Measurements from ENCODE around the gene FAM120A. TPM values are rescaled to one million over a fixed set of nuclear protein-coding genes. Genes with fewer than 3 reads are reported as not detected.
"Not testable (repeated sequence)": the region's sequence is repeated elsewhere in the genome, so short reads cannot be mapped to it uniquely, and the experiment has no call there.

Gene FAM120A
- total RNA-seq, 2 experiments from 2014 or later = 121 TPM

DNA sequence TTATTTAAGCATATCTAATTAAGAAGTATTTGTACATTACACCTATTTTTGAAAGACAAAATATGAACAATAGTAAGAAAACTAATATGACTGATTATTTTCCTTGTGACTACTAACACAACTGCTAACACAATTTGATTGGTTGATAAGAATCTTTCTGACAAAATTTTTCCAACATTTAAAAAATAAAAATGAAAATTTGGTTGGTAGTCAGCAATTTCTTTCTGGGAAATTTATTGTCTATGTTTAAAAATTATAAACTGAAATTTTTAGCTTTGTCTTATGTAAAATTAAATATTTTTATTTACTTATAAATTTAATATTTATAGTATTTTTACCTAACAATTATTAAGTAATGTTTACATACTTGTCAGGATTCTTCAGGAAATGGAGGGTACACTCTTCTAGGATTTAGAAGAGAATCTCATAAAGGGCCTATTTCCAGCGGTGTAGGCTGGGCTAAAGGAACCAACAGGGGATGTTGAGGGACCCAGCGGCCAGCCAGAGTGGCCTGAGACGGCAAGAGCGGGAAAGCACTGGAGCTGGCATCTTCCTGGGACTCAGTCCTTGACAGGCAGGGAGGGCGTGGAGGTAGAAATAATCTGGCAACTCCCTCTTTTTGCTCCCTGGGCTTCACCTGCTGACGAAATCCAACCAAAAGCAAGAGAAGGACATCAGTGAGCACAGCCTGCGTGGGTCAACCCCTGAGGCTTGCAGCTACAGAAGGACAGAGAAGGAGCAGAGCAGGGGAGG lies 14.7 kb upstream of the FAM120A start:
- Mint-ChIP-seq H3K36me3 (peaks cover 1% of the 10 kb centered on the region), H3K4me1 (peaks cover under 1% of the 10 kb centered on the region), H3K27ac (peak overlapping the region; percentile 56), H3K9me3 (no peaks in the 10 kb centered on the region), H3K4me3 (no peak overlapping the region), H3K27me3 (no peaks in the 10 kb centered on the region)
- DNase-seq = no peak

DNA sequence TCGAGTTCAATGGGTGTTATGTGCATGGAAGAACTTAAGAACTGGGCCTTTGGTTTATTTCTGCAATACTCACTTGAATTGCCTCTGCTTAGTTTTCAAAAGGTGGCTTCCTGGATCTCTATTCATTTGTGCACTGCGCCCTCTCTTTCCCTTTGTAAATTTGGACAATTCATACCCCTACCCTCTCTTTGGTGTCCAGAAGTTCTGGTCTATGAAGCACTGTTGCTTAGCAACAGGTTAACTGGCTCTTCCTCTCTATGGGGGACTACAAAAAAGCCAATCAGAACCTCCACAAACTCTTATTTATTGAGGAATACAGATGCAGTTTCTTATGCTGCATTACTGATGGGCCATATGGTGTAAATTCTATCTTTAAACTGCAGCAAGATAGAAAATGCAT lies 13.5 kb upstream of the FAM120A start:
- no peak for DNase-seq
- no peaks in the 10 kb centered on the region for H3K4me1 Mint-ChIP-seq
- H3K36me3 Mint-ChIP-seq = peaks cover 1% of the 10 kb centered on the region
- H3K9me3 Mint-ChIP-seq = no peaks in the 10 kb centered on the region
- H3K4me3 Mint-ChIP-seq = no peak overlapping the region
- no peak overlapping the region for H3K27ac Mint-ChIP-seq
- no peaks in the 10 kb centered on the region for H3K27me3 Mint-ChIP-seq

GRCh38 chr9:93439301-93439700 lies 12.2 kb upstream of the FAM120A start:
- H3K27me3 Mint-ChIP-seq, H3K27ac Mint-ChIP-seq, H3K4me1 Mint-ChIP-seq, DNase-seq, H3K4me3 Mint-ChIP-seq, H3K9me3 Mint-ChIP-seq, H3K36me3 Mint-ChIP-seq: not testable (repeated sequence)

DNA sequence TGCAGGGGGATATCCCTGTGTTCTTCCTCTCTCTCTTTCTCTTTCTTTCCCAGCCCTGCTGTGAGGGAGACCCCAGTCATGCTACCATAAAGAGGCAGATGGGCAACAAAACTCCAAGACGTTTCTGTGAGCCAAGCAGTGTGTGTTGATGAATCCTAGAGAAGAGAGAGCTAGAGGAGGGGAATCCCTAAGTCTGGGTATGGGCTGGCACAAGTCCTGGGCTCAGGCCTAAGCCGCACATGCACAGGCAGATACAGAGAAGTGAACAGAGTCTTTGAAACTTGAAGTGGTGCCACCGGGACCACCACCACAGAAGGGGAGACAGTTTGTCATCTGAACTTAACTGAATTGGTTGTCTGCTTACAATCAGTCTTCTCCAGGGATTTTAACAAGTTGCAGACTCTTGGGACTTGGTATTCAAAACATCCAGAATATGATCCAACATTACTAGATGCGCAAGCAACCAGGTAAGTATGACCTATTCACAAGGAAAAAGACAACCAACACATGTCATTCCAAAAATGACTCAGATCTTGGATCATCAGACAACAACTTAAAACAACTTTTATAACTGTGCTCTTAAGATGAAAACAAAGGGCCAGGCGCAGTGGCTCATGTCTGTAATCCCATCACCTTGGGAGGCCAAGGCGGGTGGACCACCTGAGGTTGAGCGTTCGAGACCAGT lies 10.4 kb upstream of the FAM120A start:
- Mint-ChIP-seq H3K36me3 (peaks cover 9% of the 10 kb centered on the region), H3K27me3 (no peaks in the 10 kb centered on the region), H3K27ac (no peak overlapping the region), H3K4me1 (no peaks in the 10 kb centered on the region), H3K4me3 (no peak overlapping the region), H3K9me3 (no peaks in the 10 kb centered on the region)
- DNase-seq = no peak

GRCh38 chr9:93446073-93446472 lies 5.4 kb upstream of the FAM120A start:
- no peaks in the 10 kb centered on the region for H3K9me3 Mint-ChIP-seq
- no peak for DNase-seq
- peaks cover 8% of the 10 kb centered on the region for H3K4me1 Mint-ChIP-seq
- H3K27ac Mint-ChIP-seq = peak overlapping the region; percentile 31
- H3K4me3 Mint-ChIP-seq = no peak overlapping the region
- peaks cover 34% of the 10 kb centered on the region for H3K36me3 Mint-ChIP-seq
- H3K27me3 Mint-ChIP-seq = no peaks in the 10 kb centered on the region

- Mint-ChIP-seq H3K4me3 (no peak overlapping the region), H3K27me3 (no peaks in the 10 kb centered on the region), H3K9me3 (no peaks in the 10 kb centered on the region), H3K36me3 (peaks cover 35% of the 10 kb centered on the region), H3K27ac (no peak overlapping the region), H3K4me1 (peaks cover 8% of the 10 kb centered on the region)
- DNase-seq = no peak
Measured at GRCh38 chr9:93447655-93448054, 3.8 kb upstream of the FAM120A start.

GRCh38 chr9:93451849-93452709 lies 594 bp downstream of the FAM120A start:
- DNase-seq = peak; percentile 58
- Mint-ChIP-seq H3K36me3 (peaks cover 44% of the 10 kb centered on the region), H3K9me3 (no peaks in the 10 kb centered on the region), H3K4me3 (peak overlapping the region; percentile 95), H3K27ac (peak overlapping the region; percentile 95), H3K27me3 (no peaks in the 10 kb centered on the region), H3K4me1 (peaks cover 34% of the 10 kb centered on the region)

DNA sequence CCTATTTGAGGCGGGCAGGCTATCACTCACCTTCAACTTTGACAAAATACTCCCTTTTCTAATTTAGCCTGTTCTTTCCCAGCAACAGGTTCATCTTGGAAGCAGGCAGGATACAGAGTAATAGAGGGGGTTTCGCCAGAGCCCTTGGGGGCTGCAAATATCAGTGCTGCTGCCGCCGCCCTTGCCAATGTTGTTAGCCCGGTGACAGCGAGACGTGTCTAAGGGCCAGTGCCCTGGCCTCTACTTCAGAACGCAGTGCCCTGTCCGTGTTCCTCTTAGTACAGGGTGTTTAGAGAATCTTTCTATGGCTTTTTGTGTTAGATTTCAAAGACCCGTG lies 1.2 kb downstream of the FAM120A start:
- Mint-ChIP-seq H3K4me1 (peaks cover 37% of the 10 kb centered on the region), H3K36me3 (peaks cover 43% of the 10 kb centered on the region), H3K27me3 (no peaks in the 10 kb centered on the region), H3K27ac (peak overlapping the region; percentile 94), H3K9me3 (no peaks in the 10 kb centered on the region), H3K4me3 (peak overlapping the region; percentile 95)
- peak; percentile 18 for DNase-seq

DNA sequence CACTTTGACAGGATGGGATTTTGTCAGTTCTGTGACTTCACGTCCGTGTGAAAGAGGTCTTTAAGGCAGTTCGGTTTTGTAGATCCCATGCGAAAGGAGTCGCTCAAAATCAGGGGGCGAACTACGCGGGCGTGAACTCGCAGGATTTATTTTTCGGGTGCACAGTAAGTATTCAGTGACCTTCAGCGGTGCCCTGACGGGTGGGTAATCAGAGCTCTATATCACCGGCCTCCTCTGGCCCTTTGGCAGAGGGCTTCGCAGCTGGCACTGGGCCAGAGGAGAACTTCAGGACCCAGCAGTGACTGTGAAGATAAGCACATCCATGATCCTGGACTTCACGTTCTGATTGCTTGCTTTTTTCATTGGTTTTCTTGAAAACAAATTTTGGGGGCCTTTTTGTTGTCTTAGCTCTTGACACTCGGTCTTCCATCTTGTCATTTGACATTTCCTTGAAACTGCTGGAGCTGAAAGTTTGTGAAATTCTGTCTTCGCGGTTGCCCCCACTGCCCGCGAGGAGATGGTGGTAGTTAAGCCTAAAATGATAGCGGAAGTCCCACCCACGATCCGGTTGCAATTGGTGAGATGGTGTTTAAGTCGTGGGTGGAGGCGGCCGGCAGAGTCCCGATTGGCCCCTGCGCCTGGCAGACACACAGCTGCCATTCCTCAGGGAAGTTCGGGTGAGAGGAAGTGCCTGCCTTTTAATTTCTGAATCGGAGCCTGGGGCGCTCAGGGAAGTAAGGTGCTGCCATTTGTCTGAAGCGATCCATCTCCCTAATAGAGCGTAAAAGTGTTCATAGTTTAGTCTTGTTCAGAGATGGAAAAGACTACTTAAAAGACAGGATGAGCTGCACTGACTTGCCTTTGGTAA lies 1.8 kb downstream of the FAM120A start, which contains the start of gene FAM120AOS:
Gene FAM120AOS (minus strand): TSS at position 535 of the 868 bp plus-strand sequence. CDS start 872 bp downstream, outside the sequence.
- peaks cover 40% of the 10 kb centered on the region for H3K4me1 Mint-ChIP-seq
- H3K27me3 Mint-ChIP-seq = no peaks in the 10 kb centered on the region
- H3K9me3 Mint-ChIP-seq = no peaks in the 10 kb centered on the region
- peak within 1 kb of the TSS; percentile 94 for H3K27ac Mint-ChIP-seq
- peak within 1 kb of the TSS; percentile 95 for H3K4me3 Mint-ChIP-seq
- peak; percentile 85 for DNase-seq
- peaks cover 43% of the 10 kb centered on the region for H3K36me3 Mint-ChIP-seq

DNA sequence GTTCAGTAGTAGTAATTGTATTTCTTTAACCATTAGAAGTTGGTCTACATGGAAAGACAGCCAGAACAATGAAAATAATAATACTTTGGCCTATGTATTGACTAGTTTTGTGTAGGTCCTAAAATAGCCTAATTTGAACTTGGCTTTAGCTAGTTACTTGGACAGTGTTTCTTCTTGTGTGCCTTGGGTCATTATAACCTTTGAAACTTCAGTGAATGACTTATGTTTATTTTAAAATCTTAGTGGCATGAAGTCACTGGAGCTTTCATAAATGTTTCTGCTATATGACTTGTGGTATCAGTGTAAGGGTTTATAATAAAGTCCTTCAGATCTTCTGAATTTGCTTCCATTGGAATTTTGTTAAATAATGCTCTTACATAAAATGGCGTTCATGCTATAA lies 4.5 kb downstream of the FAM120A start:
- H3K36me3 Mint-ChIP-seq = peaks cover 47% of the 10 kb centered on the region
- H3K27ac Mint-ChIP-seq = peak overlapping the region; percentile 65
- no peaks in the 10 kb centered on the region for H3K27me3 Mint-ChIP-seq
- H3K4me3 Mint-ChIP-seq = no peak overlapping the region
- no peaks in the 10 kb centered on the region for H3K9me3 Mint-ChIP-seq
- H3K4me1 Mint-ChIP-seq = peaks cover 58% of the 10 kb centered on the region
- no peak for DNase-seq

DNA sequence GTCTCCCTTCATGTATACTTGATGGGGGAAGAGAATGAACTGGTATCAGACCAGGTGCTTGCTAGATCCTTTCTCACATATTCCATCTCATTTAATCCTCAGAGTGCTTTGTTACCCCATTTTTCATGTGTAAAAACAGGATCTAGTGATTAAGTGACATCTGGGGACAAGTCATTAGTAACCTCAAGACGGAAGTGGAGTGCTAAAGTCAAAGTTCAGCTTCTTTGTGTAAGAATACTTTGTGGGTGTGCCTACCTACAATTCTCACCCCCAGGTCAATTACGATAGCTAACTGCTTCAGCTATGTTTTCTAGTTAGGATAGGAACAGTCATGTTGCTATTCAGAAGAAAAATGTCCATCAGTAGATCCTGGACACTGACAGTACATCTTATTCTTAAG lies 5.0 kb downstream of the FAM120A start:
- H3K27me3 Mint-ChIP-seq = no peaks in the 10 kb centered on the region
- peaks cover 48% of the 10 kb centered on the region for H3K36me3 Mint-ChIP-seq
- H3K27ac Mint-ChIP-seq = peak overlapping the region; percentile 65
- no peak overlapping the region for H3K4me3 Mint-ChIP-seq
- DNase-seq = no peak
- H3K4me1 Mint-ChIP-seq = peaks cover 59% of the 10 kb centered on the region
- no peaks in the 10 kb centered on the region for H3K9me3 Mint-ChIP-seq

- H3K9me3 Mint-ChIP-seq = no peaks in the 10 kb centered on the region
- no peak for DNase-seq
- peaks cover 48% of the 10 kb centered on the region for H3K36me3 Mint-ChIP-seq
- no peak overlapping the region for H3K27ac Mint-ChIP-seq
- peaks cover 62% of the 10 kb centered on the region for H3K4me1 Mint-ChIP-seq
- H3K27me3 Mint-ChIP-seq = no peaks in the 10 kb centered on the region
- no peak overlapping the region for H3K4me3 Mint-ChIP-seq
Measured at GRCh38 chr9:93457006-93457405, 5.5 kb downstream of the FAM120A start.

GRCh38 chr9:93458712-93459111 lies 7.2 kb downstream of the FAM120A start:
- H3K9me3 Mint-ChIP-seq = no peaks in the 10 kb centered on the region
- peaks cover 42% of the 10 kb centered on the region for H3K36me3 Mint-ChIP-seq
- no peak overlapping the region for H3K27ac Mint-ChIP-seq
- peaks cover 75% of the 10 kb centered on the region for H3K4me1 Mint-ChIP-seq
- H3K27me3 Mint-ChIP-seq = no peaks in the 10 kb centered on the region
- DNase-seq = no peak
- no peak overlapping the region for H3K4me3 Mint-ChIP-seq

DNA sequence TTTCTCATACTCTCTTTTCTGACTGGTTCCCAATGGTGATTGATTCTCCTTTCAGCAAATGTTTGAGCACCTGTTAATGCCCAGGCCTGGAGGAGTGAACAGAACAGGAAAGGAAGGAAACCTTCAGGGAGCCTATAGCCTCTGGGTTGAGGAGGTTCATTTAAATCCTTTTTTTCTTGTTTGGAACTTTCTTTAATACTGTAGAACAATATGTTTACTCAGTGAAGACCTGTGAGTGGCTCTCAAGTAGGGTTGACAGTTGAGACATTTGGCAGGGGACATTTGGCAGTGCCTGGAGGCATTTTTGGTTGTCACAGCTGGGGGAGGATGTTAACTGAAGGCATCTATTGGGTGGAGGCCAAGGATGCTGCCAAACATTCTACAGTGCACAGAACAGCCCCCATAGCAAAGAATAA lies 8.0 kb downstream of the FAM120A start:
- H3K9me3 Mint-ChIP-seq = no peaks in the 10 kb centered on the region
- no peak overlapping the region for H3K27ac Mint-ChIP-seq
- H3K4me3 Mint-ChIP-seq = no peak overlapping the region
- peaks cover 75% of the 10 kb centered on the region for H3K4me1 Mint-ChIP-seq
- DNase-seq = no peak
- H3K36me3 Mint-ChIP-seq = peaks cover 37% of the 10 kb centered on the region
- H3K27me3 Mint-ChIP-seq = no peaks in the 10 kb centered on the region
